ENCODE data around the gene PTPRD. TPM values are rescaled to one million over a fixed set of nuclear protein-coding genes. Genes with fewer than 3 reads are reported as not detected.

Gene PTPRD
- total and polyA plus RNA-seq, 2 of the 4 experiments (the other 2 are of a cell fraction), result 0.07 to 0.18 TPM

DNA sequence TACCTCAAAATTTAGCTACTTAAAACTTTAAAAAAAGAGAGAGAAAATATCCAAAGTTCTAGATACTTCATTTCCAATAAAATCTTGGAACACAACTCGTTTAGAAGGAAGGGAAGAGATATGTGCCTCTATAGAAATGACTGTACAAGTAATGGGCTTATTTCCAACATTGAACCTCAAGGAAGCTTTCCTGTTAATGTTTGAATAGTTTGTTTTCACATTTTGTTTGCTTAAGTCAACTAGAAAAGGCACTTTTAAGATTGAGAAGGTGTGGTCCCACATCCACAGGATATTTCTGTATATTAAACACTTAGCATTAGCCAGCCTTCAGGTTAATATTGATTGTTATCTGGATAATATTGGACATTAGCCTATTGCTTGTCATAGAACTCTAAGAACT is 384.7 kb downstream of the PTPRD start:
- no peak overlapping the region for H3K27ac ChIP-seq (ENCODE audit: insufficient read depth, low read length)

More for the DNA sequence above, 384.7 kb downstream of the PTPRD start:
- in situ Hi-C loops (cut with MboI; ENCODE audit: low sequenced_read_pairs) (no loop called here), intact Hi-C loops (cut with micrococcal nuclease) (no loop called here), dilution Hi-C loops (cut with HindIII; ENCODE audit: low sequenced_read_pairs, unreplicated experiment) (no loop called here)
- no peak for DNase-seq
- H3K9me3 ChIP-seq (ENCODE audit: control insufficient read depth, insufficient read depth, low read length), result no peaks in the 10 kb centered on the region
- CTCF ChIA-PET, result interaction anchor here (1.6 kb wide), 1 partner anchor 14 kb away, joined by 4 read pairs; no protein-coding TSS in a partner anchor
- no peak overlapping the region for H3K4ac ChIP-seq (ENCODE audit: low read depth, low read length)
- H2AK9ac ChIP-seq (replicated peaks; ENCODE audit: low read depth, low read length, poor library complexity), result no peak overlapping the region
- H2BK120ac ChIP-seq (ENCODE audit: low read depth, low read length), result no peak overlapping the region
- no TSS peak for BruUV-seq (replicated peaks)
- H3K36me3 ChIP-seq (ENCODE audit: control insufficient read depth, insufficient read depth, low read length), result no peaks in the 10 kb centered on the region
- no peaks in the 10 kb centered on the region for H3K79me1 ChIP-seq (ENCODE audit: low read depth in 1 of 2, low read length in 2 of 2)
- no peak overlapping the region for H2BK5ac ChIP-seq (ENCODE audit: low read depth, low read length, poor library complexity, severe bottlenecking)
- no peaks in the 10 kb centered on the region for H3K4me1 ChIP-seq (ENCODE audit: control insufficient read depth, insufficient read depth, low read length)
- TF ChIP-seq SMC3 (IDR thresholded peaks at IDR 0.05; ENCODE audit: low read depth, low read length) (no peak), BHLHE40 (IDR thresholded peaks at IDR 0.05; ENCODE audit: low read depth, low read length) (no peak), FOS (IDR thresholded peaks at IDR 0.05; ENCODE audit: low read depth, low read length) (no peak), MXI1 (IDR thresholded peaks at IDR 0.05; ENCODE audit: borderline replicate concordance, low read depth, low read length) (no peak)
- POLR2A ChIA-PET (ENCODE audit: unreplicated experiment), result no interaction called here
- no peak overlapping the region for H3K18ac ChIP-seq (ENCODE audit: low read depth, low read length)
- H3K4me2 ChIP-seq (ENCODE audit: low read depth, low read length), result no peak overlapping the region
- no peak overlapping the region for H2BK15ac ChIP-seq (ENCODE audit: low read depth, low read length)
- H2AFZ ChIP-seq (replicated peaks; ENCODE audit: low read length, poor library complexity), result no peak overlapping the region
- H2AK5ac ChIP-seq (ENCODE audit: low read depth, low read length), result no peak overlapping the region
- H2BK20ac ChIP-seq (ENCODE audit: low read depth, low read length), result no peak overlapping the region
- no peaks in the 10 kb centered on the region for H3K9me1 ChIP-seq (ENCODE audit: insufficient read depth, low read length)
- H4K8ac ChIP-seq (ENCODE audit: low read depth in 2 of 2, low read length in 2 of 2), result no peak overlapping the region
- no peak overlapping the region for H4K5ac ChIP-seq (ENCODE audit: low read depth, low read length)
- no peak overlapping the region for H3K14ac ChIP-seq (replicated peaks; ENCODE audit: low read depth, low read length)
- H3K4me3 ChIP-seq (ENCODE audit: insufficient read depth, low read depth, low read length), result no peak overlapping the region
- H3K27me3 ChIP-seq (ENCODE audit: control insufficient read depth, insufficient read depth, low read length), result no peaks in the 10 kb centered on the region
- no peak overlapping the region for H3K56ac ChIP-seq (ENCODE audit: extremely low read depth, insufficient read depth, low read length)
- no peak for ATAC-seq (ENCODE audit: low read depth)
- no peak overlapping the region for H3K9ac ChIP-seq (ENCODE audit: low read depth, low read length)
- H4K20me1 ChIP-seq (ENCODE audit: insufficient read depth, low read length), result no peaks in the 10 kb centered on the region
- no peak overlapping the region for H3K23ac ChIP-seq (ENCODE audit: low read depth, low read length)
- no CpG with 5 or more reads among the region's 1 CpG for WGBS, 2 experiments (ENCODE audit: extremely low coverage in 2 of 2, insufficient read length in 1 of 2)
- H4K91ac ChIP-seq (ENCODE audit: insufficient read depth, low read depth, low read length), result no peak overlapping the region
